ENCODE results near the gene SVIL. TPM values are rescaled to one million over a fixed set of nuclear protein-coding genes. Genes with fewer than 3 reads are reported as not detected.
"Not testable (repeated sequence)": the region's sequence is repeated elsewhere in the genome, so short reads cannot be mapped to it uniquely, and the experiment has no call there.

Gene SVIL
- polyA plus RNA-seq, 1 donor (not counting 4 experiments of a cell fraction or from before 2014, with no cell fraction given) = 16.2 TPM

DNA sequence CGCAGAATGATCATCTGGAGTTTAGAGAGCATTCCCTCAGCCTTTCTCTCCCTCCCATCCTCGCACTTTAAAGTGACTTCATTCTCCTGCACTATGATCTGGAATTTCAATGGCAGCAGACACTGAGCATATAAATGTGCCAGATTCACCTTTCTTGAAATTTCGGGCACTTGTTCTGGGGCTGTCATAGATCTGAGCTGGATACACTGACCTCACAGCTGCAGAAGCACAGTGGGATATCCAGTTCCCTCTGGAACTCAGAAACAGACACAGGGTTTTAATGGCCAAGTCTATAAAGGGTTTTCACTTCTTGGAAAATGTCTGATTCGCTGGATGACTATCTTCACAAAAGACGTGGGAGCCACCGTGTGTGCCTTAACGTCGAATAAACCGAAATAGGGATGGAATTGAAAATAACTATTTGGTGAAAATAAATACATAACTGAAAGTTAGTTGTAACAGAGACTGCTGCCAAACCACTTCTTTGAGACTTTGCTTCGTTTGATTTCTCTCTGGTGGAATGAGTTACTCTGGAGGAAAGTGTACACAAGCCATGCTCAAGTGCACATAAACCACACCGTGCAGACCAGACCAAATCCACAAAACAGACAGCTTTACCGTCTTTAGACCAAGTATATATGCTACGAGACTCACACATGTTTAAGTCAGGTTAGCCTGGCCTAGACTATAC is 126.1 kb downstream of the SVIL start:
- Histone ChIP-seq H2AFZ (ENCODE audit: control insufficient read depth, low read length) (no peak overlapping the region), H3K4me1 (ENCODE audit: control insufficient read depth, extremely low read depth, insufficient read depth, low read length) (peaks cover 5% of the 10 kb centered on the region), H3K9me3 (ENCODE audit: control insufficient read depth, low read depth, low read length) (no peaks in the 10 kb centered on the region), H3K36me3 (ENCODE audit: control insufficient read depth in 2 of 2, extremely low read depth in 1 of 2, insufficient read depth in 2 of 2, low read length in 2 of 2) (peaks cover 4% of the 10 kb centered on the region in 2 experiments), H3K4me2 (ENCODE audit: control insufficient read depth, extremely low read depth, insufficient read depth, low read depth, low read length) (no peak overlapping the region), H3K9me1 (ENCODE audit: control insufficient read depth, extremely low read depth, insufficient read depth, low read length) (no peaks in the 10 kb centered on the region), H3K27me3 (ENCODE audit: control insufficient read depth, extremely low read depth, insufficient read depth, low read length) (no peaks in the 10 kb centered on the region), H4K20me1 (ENCODE audit: control insufficient read depth, extremely low read depth, insufficient read depth, low read length) (no peaks in the 10 kb centered on the region), H3K27ac (ENCODE audit: control insufficient read depth, insufficient read depth, low read length) (no peak overlapping the region), H3K9ac (ENCODE audit: control insufficient read depth, extremely low read depth, insufficient read depth, low read length) (no peak overlapping the region), H3K4me3 (ENCODE audit: control insufficient read depth in 2 of 3, extremely low read depth in 1 of 3, insufficient read depth in 2 of 3, low read depth in 1 of 3, low read length in 3 of 3) (no peak overlapping the region), H3K79me2 (ENCODE audit: control insufficient read depth, insufficient read depth, low read length) (no peaks in the 10 kb centered on the region)
- DNase-seq (ENCODE audit: low read depth, low spot score) (no peak), FAIRE-seq (no peak)
- dilution Hi-C loops (cut with MboI; ENCODE audit: extremely low pct_ligation_motif_present, low sequenced_read_pairs) = no loop called here
- TF ChIP-seq, protein P1, sequence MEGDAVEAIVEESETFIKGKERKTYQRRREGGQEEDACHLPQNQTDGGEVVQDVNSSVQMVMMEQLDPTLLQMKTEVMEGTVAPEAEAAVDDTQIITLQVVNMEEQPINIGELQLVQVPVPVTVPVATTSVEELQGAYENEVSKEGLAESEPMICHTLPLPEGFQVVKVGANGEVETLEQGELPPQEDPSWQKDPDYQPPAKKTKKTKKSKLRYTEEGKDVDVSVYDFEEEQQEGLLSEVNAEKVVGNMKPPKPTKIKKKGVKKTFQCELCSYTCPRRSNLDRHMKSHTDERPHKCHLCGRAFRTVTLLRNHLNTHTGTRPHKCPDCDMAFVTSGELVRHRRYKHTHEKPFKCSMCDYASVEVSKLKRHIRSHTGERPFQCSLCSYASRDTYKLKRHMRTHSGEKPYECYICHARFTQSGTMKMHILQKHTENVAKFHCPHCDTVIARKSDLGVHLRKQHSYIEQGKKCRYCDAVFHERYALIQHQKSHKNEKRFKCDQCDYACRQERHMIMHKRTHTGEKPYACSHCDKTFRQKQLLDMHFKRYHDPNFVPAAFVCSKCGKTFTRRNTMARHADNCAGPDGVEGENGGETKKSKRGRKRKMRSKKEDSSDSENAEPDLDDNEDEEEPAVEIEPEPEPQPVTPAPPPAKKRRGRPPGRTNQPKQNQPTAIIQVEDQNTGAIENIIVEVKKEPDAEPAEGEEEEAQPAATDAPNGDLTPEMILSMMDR (optimal IDR thresholded peaks at IDR 0.05 in 1 of 3, IDR thresholded peaks at IDR 0.05 in 1 of 3, conservative IDR thresholded peaks at IDR 0.05 in 1 of 3; ENCODE audit: extremely low read depth in 1 of 3, insufficient read depth in 2 of 3, low read length in 3 of 3) = no peak
- TF ChIP-seq EZH2 (IDR thresholded peaks at IDR 0.05; ENCODE audit: low read length) = no peak

DNA sequence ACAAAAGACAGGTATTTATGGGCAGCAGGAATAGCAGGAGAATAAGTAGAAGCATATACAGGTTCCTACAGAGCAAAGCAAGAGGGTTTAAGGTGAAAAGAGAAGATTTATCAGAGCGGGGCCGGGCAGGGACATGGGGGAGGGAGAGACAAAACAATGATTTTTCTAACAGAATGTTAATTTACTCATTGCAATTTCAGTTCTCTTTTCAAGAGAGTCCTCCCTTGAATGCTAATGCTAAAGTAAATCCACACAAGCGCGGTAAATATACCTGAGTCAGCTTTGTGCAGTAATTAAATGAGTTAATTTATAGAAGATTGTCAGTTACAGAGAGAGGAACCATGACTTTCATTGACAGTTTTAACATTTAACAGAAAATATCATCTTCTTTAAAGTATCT is 127.0 kb downstream of the SVIL start:
- H4K20me1 ChIP-seq (ENCODE audit: control insufficient read depth, extremely low read depth, insufficient read depth, low read length); H3K36me3 ChIP-seq (ENCODE audit: control insufficient read depth in 2 of 2, extremely low read depth in 1 of 2, insufficient read depth in 2 of 2, low read length in 2 of 2); H3K27ac ChIP-seq (ENCODE audit: control insufficient read depth, insufficient read depth, low read length); H3K9me3 ChIP-seq (ENCODE audit: control insufficient read depth, low read depth, low read length); dilution Hi-C loops (cut with MboI; ENCODE audit: extremely low pct_ligation_motif_present, low sequenced_read_pairs); H3K9ac ChIP-seq (ENCODE audit: control insufficient read depth, extremely low read depth, insufficient read depth, low read length); H3K27me3 ChIP-seq (ENCODE audit: control insufficient read depth, extremely low read depth, insufficient read depth, low read length); H3K4me3 ChIP-seq (ENCODE audit: control insufficient read depth in 2 of 3, extremely low read depth in 1 of 3, insufficient read depth in 2 of 3, low read depth in 1 of 3, low read length in 3 of 3); FAIRE-seq; DNase-seq (ENCODE audit: low read depth, low spot score); H3K79me2 ChIP-seq (ENCODE audit: control insufficient read depth, insufficient read depth, low read length); H3K9me1 ChIP-seq (ENCODE audit: control insufficient read depth, extremely low read depth, insufficient read depth, low read length); H2AFZ ChIP-seq (ENCODE audit: control insufficient read depth, low read length); H3K4me2 ChIP-seq (ENCODE audit: control insufficient read depth, extremely low read depth, insufficient read depth, low read depth, low read length): not testable (repeated sequence)
- peaks cover 14% of the 10 kb centered on the region for H3K4me1 ChIP-seq (ENCODE audit: control insufficient read depth, extremely low read depth, insufficient read depth, low read length)

GRCh38 chr10:29506324-29506921 is 128.3 kb downstream of the SVIL start:
- H3K9ac ChIP-seq (ENCODE audit: control insufficient read depth, extremely low read depth, insufficient read depth, low read length); H3K27ac ChIP-seq (ENCODE audit: control insufficient read depth, insufficient read depth, low read length); H3K4me3 ChIP-seq (ENCODE audit: control insufficient read depth in 2 of 3, extremely low read depth in 1 of 3, insufficient read depth in 2 of 3, low read depth in 1 of 3, low read length in 3 of 3); H3K79me2 ChIP-seq (ENCODE audit: control insufficient read depth, insufficient read depth, low read length); H3K9me3 ChIP-seq (ENCODE audit: control insufficient read depth, low read depth, low read length); H3K4me2 ChIP-seq (ENCODE audit: control insufficient read depth, extremely low read depth, insufficient read depth, low read depth, low read length); FAIRE-seq; H4K20me1 ChIP-seq (ENCODE audit: control insufficient read depth, extremely low read depth, insufficient read depth, low read length); H3K27me3 ChIP-seq (ENCODE audit: control insufficient read depth, extremely low read depth, insufficient read depth, low read length); H3K9me1 ChIP-seq (ENCODE audit: control insufficient read depth, extremely low read depth, insufficient read depth, low read length); dilution Hi-C loops (cut with MboI; ENCODE audit: extremely low pct_ligation_motif_present, low sequenced_read_pairs); H2AFZ ChIP-seq (ENCODE audit: control insufficient read depth, low read length); H3K36me3 ChIP-seq (ENCODE audit: control insufficient read depth in 2 of 2, extremely low read depth in 1 of 2, insufficient read depth in 2 of 2, low read length in 2 of 2); DNase-seq (ENCODE audit: low read depth, low spot score): not testable (repeated sequence)
- peaks cover 23% of the 10 kb centered on the region for H3K4me1 ChIP-seq (ENCODE audit: control insufficient read depth, extremely low read depth, insufficient read depth, low read length)

Data from keratinocyte (primary cell).